Nephron (organoid): ENCODE data around the gene PTPN20.

Experiments used
- H3K27ac Mint-ChIP-seq, 3 experiments: 2 replicates each; pipeline ENCODE4 v1.8.0; 2020; ENCODE audit warnings: mixed read lengths in 3 of 3, mild to moderate bottlenecking in 2 of 3, moderate library complexity in 1 of 3
- H3K27me3 Mint-ChIP-seq: 2 replicates; pipeline ENCODE4 v1.8.0; 2021; ENCODE audit warnings: low read depth, mild to moderate bottlenecking, moderate library complexity, mixed read lengths
- H3K36me3 Mint-ChIP-seq: 2 replicates; pipeline ENCODE4 v1.8.0; 2020; ENCODE audit warnings: low read depth, mixed read lengths
- H3K4me1 Mint-ChIP-seq: 2 replicates; pipeline ENCODE4 v1.8.0; 2020; ENCODE audit warnings: mixed read lengths
- H3K4me3 Mint-ChIP-seq, 3 experiments: 2 replicates each; pipeline ENCODE4 v1.8.0; 2020; ENCODE audit warnings: mild to moderate bottlenecking in 3 of 3, mixed read lengths in 3 of 3, moderate library complexity in 2 of 3
- H3K9me3 Mint-ChIP-seq: 2 replicates; pipeline ENCODE4 v1.8.0; 2020; ENCODE audit warnings: mixed read lengths
- CTCF ChIP-seq, 3 experiments: fragments of 200-600 bp; sonication (generic); IDR thresholded peaks; one replicate each; pipeline ENCODE4 v1.5.0; 2021; ENCODE audit warnings: antibody characterized with exemption in 3 of 3; ENCODE audit not compliant: unreplicated experiment in 3 of 3

The PTPN20 gene

GRCh38 chr10:47026301-47027107 lies 115.3 kb downstream of the PTPN20 start:
- Mint-ChIP-seq H3K4me3 (no peak overlapping the region), H3K9me3 (no peaks in the 10 kb centered on the region)

GRCh38 chr10:47027108-47027783 lies 116.0 kb downstream of the PTPN20 start:
- peaks cover 24% of the 10 kb centered on the region for H3K4me1 Mint-ChIP-seq
- no peaks in the 10 kb centered on the region for H3K36me3 Mint-ChIP-seq
- H3K9me3 Mint-ChIP-seq = no peaks in the 10 kb centered on the region
- H3K27ac Mint-ChIP-seq = no peak overlapping the region
- H3K27me3 Mint-ChIP-seq = peaks cover 20% of the 10 kb centered on the region
- no peak for TF ChIP-seq CTCF (IDR thresholded peaks at IDR 0.05; ENCODE audit: unreplicated experiment in 3 of 3)
- H3K4me3 Mint-ChIP-seq = no peak overlapping the region

More at GRCh38 chr10:47026301-47027107, 115.3 kb downstream of the PTPN20 start:
- peaks cover 19% of the 10 kb centered on the region for H3K27me3 Mint-ChIP-seq
- no peak overlapping the region for H3K27ac Mint-ChIP-seq
- H3K36me3 Mint-ChIP-seq = no peaks in the 10 kb centered on the region
- H3K4me1 Mint-ChIP-seq = peaks cover 24% of the 10 kb centered on the region
- no peak for TF ChIP-seq CTCF (IDR thresholded peaks at IDR 0.05; ENCODE audit: unreplicated experiment in 3 of 3)

- Mint-ChIP-seq H3K27ac (no peak overlapping the region), H3K4me1 (peaks cover 24% of the 10 kb centered on the region), H3K27me3 (peaks cover 20% of the 10 kb centered on the region), H3K9me3 (no peaks in the 10 kb centered on the region), H3K36me3 (no peaks in the 10 kb centered on the region), H3K4me3 (no peak overlapping the region)
- TF ChIP-seq CTCF (IDR thresholded peaks at IDR 0.05; ENCODE audit: unreplicated experiment in 3 of 3) = no peak
Measured at GRCh38 chr10:47027784-47028260, 116.6 kb downstream of the PTPN20 start.

GRCh38 chr10:47028466-47028865 lies 117.2 kb downstream of the PTPN20 start:
- H3K27ac Mint-ChIP-seq = no peak overlapping the region
- H3K9me3 Mint-ChIP-seq = no peaks in the 10 kb centered on the region
- peaks cover 23% of the 10 kb centered on the region for H3K4me1 Mint-ChIP-seq
- TF ChIP-seq CTCF (IDR thresholded peaks at IDR 0.05; ENCODE audit: unreplicated experiment in 3 of 3) = no peak
- no peaks in the 10 kb centered on the region for H3K36me3 Mint-ChIP-seq
- H3K27me3 Mint-ChIP-seq = peaks cover 26% of the 10 kb centered on the region
- H3K4me3 Mint-ChIP-seq = no peak overlapping the region

GRCh38 chr10:47029181-47030009 lies 118.2 kb downstream of the PTPN20 start:
- Mint-ChIP-seq H3K9me3 (no peaks in the 10 kb centered on the region), H3K4me1 (peaks cover 15% of the 10 kb centered on the region), H3K36me3 (no peaks in the 10 kb centered on the region), H3K4me3 (no peak overlapping the region), H3K27me3 (peaks cover 25% of the 10 kb centered on the region), H3K27ac (no peak overlapping the region)
- TF ChIP-seq CTCF (IDR thresholded peaks at IDR 0.05; ENCODE audit: unreplicated experiment in 3 of 3) = no peak
